Natural killer cell (primary cell): Measurements from ENCODE around the gene TMEM255B. TPM values are rescaled to one million over a fixed set of nuclear protein-coding genes. Genes with fewer than 3 reads are reported as not detected.

Source experiments
- ATAC-seq, 3 donors: fragments of 150-1000 bp in 2 of 3; fragments of 200-7000 bp in 1 of 3; cut with Tn5 transposase; 1 replicate in 1 of 3; 2 replicates in 2 of 3; pipeline ENCODE4 v1.10.0; 2021; ENCODE audit warnings: mild to moderate bottlenecking in 2 of 3, moderate library complexity in 2 of 3
- DNase-seq, 2 donors: peaks; one replicate each; pipeline versions ENCODE4 v3.0.0 to v3.0.0-alpha.2; 2013 to 2021; ENCODE audit warnings: mixed read lengths in 1 of 2
- H3K27ac ChIP-seq: one replicate; pipeline ENCODE4 v1.5.1; 2013; ENCODE audit warnings: mild to moderate bottlenecking, low read length
- H3K27me3 ChIP-seq: one replicate; pipeline ENCODE4 v1.6.1; 2013; ENCODE audit warnings: low read length; ENCODE audit not compliant: control insufficient read depth, insufficient read depth
- H3K36me3 ChIP-seq: one replicate; pipeline ENCODE4 v1.6.1; 2013; ENCODE audit warnings: low read length; ENCODE audit not compliant: control insufficient read depth, insufficient read depth
- H3K4me1 ChIP-seq: one replicate; pipeline ENCODE4 v1.6.1; 2013; ENCODE audit warnings: low read length; ENCODE audit not compliant: control insufficient read depth, insufficient read depth
- H3K4me3 ChIP-seq: one replicate; pipeline ENCODE4 v1.5.1; 2013; ENCODE audit warnings: low read length
- H3K9me3 ChIP-seq: one replicate; pipeline ENCODE4 v1.6.1; 2013; ENCODE audit warnings: low read length; ENCODE audit not compliant: control insufficient read depth, insufficient read depth
- H3K27ac Mint-ChIP-seq, 2 donors: one replicate each; pipeline ENCODE4 v1.8.0; 2022; ENCODE audit warnings: mild to moderate bottlenecking in 2 of 2, mixed read lengths in 2 of 2, moderate library complexity in 1 of 2
- H3K27me3 Mint-ChIP-seq, 2 donors: one replicate each; pipeline ENCODE4 v1.8.0; 2022; ENCODE audit warnings: low read depth in 2 of 2, mixed read lengths in 2 of 2
- H3K36me3 Mint-ChIP-seq: one replicate; pipeline ENCODE4 v1.8.0; 2022; ENCODE audit warnings: mixed read lengths
- H3K4me1 Mint-ChIP-seq, 2 donors: one replicate each; pipeline ENCODE4 v1.8.0; 2022; ENCODE audit warnings: mixed read lengths in 2 of 2
- H3K4me3 Mint-ChIP-seq: one replicate; pipeline ENCODE4 v1.8.0; 2022; ENCODE audit warnings: mild to moderate bottlenecking, moderate library complexity, mixed read lengths
- H3K9me3 Mint-ChIP-seq, 2 donors: one replicate each; pipeline ENCODE4 v1.8.0; 2022; ENCODE audit warnings: mixed read lengths in 2 of 2
- WGBS: methylation state at CpG from one replicate; pipeline ENCODE4 v1.1.7; 2013; ENCODE audit warnings: missing lambda C conversion rate; ENCODE audit not compliant: insufficient coverage; 5-methylcytosine and 5-hydroxymethylcytosine counted together
- intact Hi-C: fragments of 100-400 bp; cut with micrococcal nuclease; formaldehyde crosslinking; loops from one replicate; pipeline ENCODE4 v1.14.2; 2022
- total RNA-seq, 4 donors: library from RNA; stranded (reverse); fragments of 120-200 nt in 1 of 4; gene quantifications; one replicate each; pipeline versions ENCODE4 v1.2.3 to v1.2.4, GENCODE V29; 2013 to 2022
- TF ChIP-seq, protein P1 (sequence below): fragments of 200-600 bp; IDR thresholded peaks from one replicate; pipeline ENCODE4 v1.8.0; 2022; ENCODE audit warnings: antibody characterized with exemption

TMEM255B gene
- total RNA-seq, 3 donors from 2014 or later (not counting 1 experiment from before 2014, with no cell fraction given), result 0.38 to 3.0 (median 1.0) TPM

DNA sequence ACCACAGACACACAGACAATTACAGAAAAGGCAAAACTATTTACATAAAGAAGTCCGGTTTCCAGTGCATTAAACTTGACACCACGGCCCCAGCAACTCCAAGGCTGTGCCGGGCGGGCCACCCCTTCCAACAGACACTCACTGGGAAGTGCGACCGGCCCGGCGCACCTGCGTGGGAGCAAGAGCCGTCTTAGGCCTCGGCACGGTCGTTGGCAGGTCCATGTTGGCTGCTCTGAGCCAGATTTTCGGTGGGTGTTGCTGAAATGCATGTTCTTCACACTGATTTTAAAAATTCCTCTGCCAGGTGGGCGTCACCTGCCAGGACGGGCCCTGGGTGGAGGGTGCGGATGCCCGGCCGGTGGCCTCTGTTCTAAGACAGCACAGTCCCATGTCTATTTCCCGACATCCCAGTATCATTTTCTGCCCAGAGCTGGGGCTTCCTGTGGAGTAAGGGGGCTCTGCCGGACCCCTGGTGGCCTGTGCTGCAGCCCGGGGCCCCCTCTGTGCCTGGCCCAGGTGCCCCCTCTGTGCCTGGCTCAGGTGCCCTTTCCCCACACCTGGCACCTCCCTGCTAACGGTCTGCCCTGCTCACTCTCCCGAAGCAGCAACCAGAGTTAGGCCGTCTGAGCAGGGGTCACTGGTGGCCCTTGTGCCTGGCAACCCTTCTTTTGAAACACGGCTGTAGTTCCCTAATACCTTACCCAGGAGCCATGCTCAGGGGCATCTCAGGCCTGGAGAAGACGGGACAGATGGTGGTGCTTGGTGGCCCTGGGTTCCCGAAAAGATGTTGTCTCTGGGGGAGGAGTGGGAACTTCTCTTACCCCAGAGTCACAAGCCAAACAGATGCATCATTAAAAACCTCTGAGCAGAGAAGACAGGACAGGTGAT lies 9.2 kb downstream of the TMEM255B start:
- 92% methylated on average over 27 of the region's 28 CpGs for WGBS

DNA sequence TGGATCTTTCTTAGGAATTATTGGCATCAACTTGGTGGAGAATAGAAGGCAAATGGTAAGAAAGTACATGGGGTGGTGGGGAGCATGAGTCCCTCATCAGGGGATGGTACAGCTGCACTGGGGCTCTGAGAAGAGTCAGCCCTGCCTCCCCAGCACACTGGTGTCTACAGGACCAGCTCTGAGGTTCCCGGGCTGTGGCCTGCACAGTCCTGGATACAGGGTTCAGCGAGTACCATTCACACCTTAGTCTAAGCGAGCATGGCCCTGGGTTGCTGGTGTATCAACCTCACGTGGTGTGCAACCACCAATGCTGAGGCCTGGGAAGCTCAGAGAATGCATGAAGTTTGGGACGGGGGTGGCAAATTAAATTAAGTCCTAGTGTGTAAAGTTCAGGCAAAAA lies 10.1 kb downstream of the TMEM255B start:
- Histone ChIP-seq H3K4me3 (no peak overlapping the region), H3K4me1 (no peaks in the 10 kb centered on the region), H3K27ac (no peak overlapping the region), H3K36me3 (no peaks in the 10 kb centered on the region), H3K27me3 (no peaks in the 10 kb centered on the region), H3K9me3 (no peaks in the 10 kb centered on the region)
- Mint-ChIP-seq H3K9me3 (no peaks in the 10 kb centered on the region), H3K27ac (no peak overlapping the region), H3K36me3 (no peaks in the 10 kb centered on the region), H3K27me3 (peaks cover 0 to 5% of the 10 kb centered on the region in 2 donors), H3K4me3 (no peak overlapping the region), H3K4me1 (peaks cover 0 to 8% of the 10 kb centered on the region in 2 donors)
- WGBS, result 90% methylated on average over 5 of the region's 5 CpGs
- ATAC-seq (no peak), DNase-seq (no peak)
- intact Hi-C loops, result no loop called here
- TF ChIP-seq, protein P1, sequence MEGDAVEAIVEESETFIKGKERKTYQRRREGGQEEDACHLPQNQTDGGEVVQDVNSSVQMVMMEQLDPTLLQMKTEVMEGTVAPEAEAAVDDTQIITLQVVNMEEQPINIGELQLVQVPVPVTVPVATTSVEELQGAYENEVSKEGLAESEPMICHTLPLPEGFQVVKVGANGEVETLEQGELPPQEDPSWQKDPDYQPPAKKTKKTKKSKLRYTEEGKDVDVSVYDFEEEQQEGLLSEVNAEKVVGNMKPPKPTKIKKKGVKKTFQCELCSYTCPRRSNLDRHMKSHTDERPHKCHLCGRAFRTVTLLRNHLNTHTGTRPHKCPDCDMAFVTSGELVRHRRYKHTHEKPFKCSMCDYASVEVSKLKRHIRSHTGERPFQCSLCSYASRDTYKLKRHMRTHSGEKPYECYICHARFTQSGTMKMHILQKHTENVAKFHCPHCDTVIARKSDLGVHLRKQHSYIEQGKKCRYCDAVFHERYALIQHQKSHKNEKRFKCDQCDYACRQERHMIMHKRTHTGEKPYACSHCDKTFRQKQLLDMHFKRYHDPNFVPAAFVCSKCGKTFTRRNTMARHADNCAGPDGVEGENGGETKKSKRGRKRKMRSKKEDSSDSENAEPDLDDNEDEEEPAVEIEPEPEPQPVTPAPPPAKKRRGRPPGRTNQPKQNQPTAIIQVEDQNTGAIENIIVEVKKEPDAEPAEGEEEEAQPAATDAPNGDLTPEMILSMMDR, result no peak

More for the DNA sequence above, 9.2 kb downstream of the TMEM255B start:
- Mint-ChIP-seq H3K9me3 (no peaks in the 10 kb centered on the region), H3K4me1 (peaks cover 0 to 8% of the 10 kb centered on the region in 2 donors), H3K27me3 (peaks cover 6 to 10% of the 10 kb centered on the region in 2 donors), H3K4me3 (no peak overlapping the region), H3K27ac (no peak overlapping the region), H3K36me3 (no peaks in the 10 kb centered on the region)
- Histone ChIP-seq H3K4me3 (no peak overlapping the region), H3K9me3 (no peaks in the 10 kb centered on the region), H3K27ac (no peak overlapping the region), H3K4me1 (no peaks in the 10 kb centered on the region), H3K36me3 (no peaks in the 10 kb centered on the region), H3K27me3 (no peaks in the 10 kb centered on the region)
- intact Hi-C loops, result no loop called here
- TF ChIP-seq, protein P1, result no peak
- ATAC-seq (no peak), DNase-seq (no peak)

DNA sequence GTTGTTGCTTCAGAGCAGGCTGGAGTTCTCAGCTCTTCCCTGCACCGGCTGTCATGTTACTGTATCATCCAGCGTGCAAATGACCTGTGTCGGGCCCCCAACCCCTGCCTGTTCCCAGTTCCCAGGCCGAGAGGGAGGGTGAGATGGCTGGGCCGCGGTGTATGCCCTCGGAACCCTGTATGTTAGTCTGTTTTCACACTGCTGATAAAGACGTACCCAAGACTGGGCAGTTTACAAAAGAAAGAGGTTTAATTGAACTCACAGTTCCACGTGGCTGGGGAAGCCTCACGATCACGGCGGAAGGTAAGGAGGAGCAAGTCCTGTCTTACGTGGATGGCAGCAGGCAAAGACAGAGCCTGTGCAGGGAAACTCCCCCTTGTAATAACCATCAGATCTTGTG lies 10.9 kb downstream of the TMEM255B start:
- Histone ChIP-seq H3K27me3 (no peaks in the 10 kb centered on the region), H3K4me3 (no peak overlapping the region), H3K9me3 (no peaks in the 10 kb centered on the region), H3K27ac (no peak overlapping the region), H3K4me1 (no peaks in the 10 kb centered on the region), H3K36me3 (no peaks in the 10 kb centered on the region)
- Mint-ChIP-seq H3K9me3 (no peaks in the 10 kb centered on the region), H3K4me1 (peaks cover 0 to 8% of the 10 kb centered on the region in 2 donors), H3K36me3 (no peaks in the 10 kb centered on the region), H3K27me3 (peaks cover 0 to 3% of the 10 kb centered on the region in 2 donors), H3K4me3 (no peak overlapping the region), H3K27ac (no peak overlapping the region)
- intact Hi-C loops, result no loop called here
- DNase-seq (no peak), ATAC-seq (no peak)
- 91% methylated on average over 13 of the region's 13 CpGs for WGBS
- TF ChIP-seq, protein P1, result no peak
